ENCODE measurements around the gene SMIM22. TPM values are rescaled to one million over a fixed set of nuclear protein-coding genes. Genes with fewer than 3 reads are reported as not detected.

The SMIM22 gene
- total and polyA plus RNA-seq, 2 donors, result 3.9 to 16.2 TPM

DNA sequence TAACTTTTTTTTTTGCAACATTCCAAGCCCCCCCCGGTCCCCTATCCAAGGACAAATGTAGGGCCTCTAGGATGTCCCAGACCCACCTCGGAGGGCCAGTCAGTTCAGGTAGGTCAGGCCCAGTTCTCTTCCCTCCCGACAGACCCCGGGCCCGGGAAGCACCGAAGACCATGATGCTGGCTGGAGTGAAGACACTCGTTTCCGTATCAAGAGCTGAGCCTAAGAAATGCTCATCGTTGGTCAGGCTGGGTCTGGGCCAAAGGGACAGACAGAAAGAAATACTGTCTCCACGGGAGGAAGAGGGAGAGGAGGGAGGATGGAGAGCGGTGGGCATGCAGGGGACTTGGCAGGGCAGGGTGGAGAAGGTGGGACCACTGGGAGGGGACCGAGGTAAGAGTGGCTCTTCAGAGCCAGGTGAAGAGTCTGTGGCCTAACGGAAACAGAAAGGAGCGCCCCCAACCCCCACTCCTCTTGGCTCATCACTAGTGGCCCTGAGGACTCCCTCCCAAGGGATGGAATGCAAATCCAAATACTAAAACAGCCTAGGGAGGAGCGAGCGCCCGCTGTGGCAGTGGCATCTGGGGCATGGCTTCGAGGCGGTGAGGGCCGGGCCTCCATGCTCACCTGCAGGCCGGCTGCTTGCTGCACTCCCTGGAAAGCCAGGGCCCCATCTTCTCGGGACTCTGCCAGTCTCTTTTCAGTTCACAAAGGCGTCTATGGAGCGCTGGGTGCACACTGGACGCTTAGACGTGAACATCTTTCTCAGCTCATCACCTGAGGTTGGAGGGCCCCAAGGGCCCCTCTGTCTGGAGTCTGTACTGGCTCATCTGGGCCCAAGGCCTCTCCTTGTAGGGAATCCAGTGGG is 9.0 kb downstream of the SMIM22 start:
- Histone ChIP-seq H3K27me3 (ENCODE audit: control insufficient read depth in 2 of 2, insufficient read depth in 1 of 2, low read length in 1 of 2) (no peaks in the 10 kb centered on the region), H3K27ac (ENCODE audit: low read depth in 1 of 2, low read length in 1 of 2) (no peak overlapping the region), H3K4me3 (ENCODE audit: low read length in 2 of 2) (no peak overlapping the region), H3K9me3 (ENCODE audit: control insufficient read depth in 2 of 2, insufficient read depth in 1 of 2, low read length in 1 of 2) (peaks cover 0 to 5% of the 10 kb centered on the region in 2 donors), H3K4me1 (ENCODE audit: control insufficient read depth in 2 of 2, insufficient read depth in 2 of 2, low read length in 2 of 2) (peaks cover 7 to 24% of the 10 kb centered on the region in 2 donors), H3K36me3 (ENCODE audit: control insufficient read depth in 2 of 2, insufficient read depth in 2 of 2, low read length in 1 of 2) (peaks cover 25 to 41% of the 10 kb centered on the region in 2 donors)
- 97% methylated on average over 26 of the region's 26 CpGs for WGBS
- no peak for DNase-seq (ENCODE audit: low read depth in 6 of 9, low spot score in 9 of 9)

DNA sequence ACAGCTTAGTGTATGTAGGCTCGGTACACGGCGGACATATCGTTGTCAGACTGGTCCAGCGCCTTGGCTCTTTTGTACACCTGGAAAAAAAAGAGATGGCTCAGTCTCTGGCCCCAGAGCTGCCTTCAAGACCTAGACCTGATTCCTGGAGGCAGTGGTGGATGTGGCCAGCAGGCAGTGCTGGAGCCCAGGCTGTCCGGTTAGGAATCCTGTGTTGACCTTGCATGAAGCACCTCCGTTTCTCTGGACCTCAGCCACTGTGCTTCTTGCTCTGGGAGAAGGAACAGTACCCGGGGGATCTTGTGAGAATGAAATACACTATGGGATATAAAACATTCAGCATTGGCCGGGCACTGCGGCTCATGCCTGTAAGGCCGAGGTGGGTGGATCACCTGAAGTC is 10.1 kb downstream of the SMIM22 start:
- DNase-seq (ENCODE audit: low read depth in 6 of 9, low spot score in 9 of 9), result no peak
- WGBS, result 99% methylated on average over 11 of the region's 11 CpGs
- Histone ChIP-seq H3K27ac (ENCODE audit: low read depth in 1 of 2, low read length in 1 of 2) (no peak overlapping the region), H3K27me3 (ENCODE audit: control insufficient read depth in 2 of 2, insufficient read depth in 1 of 2, low read length in 1 of 2) (no peaks in the 10 kb centered on the region), H3K36me3 (ENCODE audit: control insufficient read depth in 2 of 2, insufficient read depth in 2 of 2, low read length in 1 of 2) (peaks cover 34 to 44% of the 10 kb centered on the region in 2 donors), H3K4me1 (ENCODE audit: control insufficient read depth in 2 of 2, insufficient read depth in 2 of 2, low read length in 2 of 2) (peaks cover 7 to 22% of the 10 kb centered on the region in 2 donors), H3K4me3 (ENCODE audit: low read length in 2 of 2) (no peak overlapping the region), H3K9me3 (ENCODE audit: control insufficient read depth in 2 of 2, insufficient read depth in 1 of 2, low read length in 1 of 2) (peaks cover 0 to 5% of the 10 kb centered on the region in 2 donors)

DNA sequence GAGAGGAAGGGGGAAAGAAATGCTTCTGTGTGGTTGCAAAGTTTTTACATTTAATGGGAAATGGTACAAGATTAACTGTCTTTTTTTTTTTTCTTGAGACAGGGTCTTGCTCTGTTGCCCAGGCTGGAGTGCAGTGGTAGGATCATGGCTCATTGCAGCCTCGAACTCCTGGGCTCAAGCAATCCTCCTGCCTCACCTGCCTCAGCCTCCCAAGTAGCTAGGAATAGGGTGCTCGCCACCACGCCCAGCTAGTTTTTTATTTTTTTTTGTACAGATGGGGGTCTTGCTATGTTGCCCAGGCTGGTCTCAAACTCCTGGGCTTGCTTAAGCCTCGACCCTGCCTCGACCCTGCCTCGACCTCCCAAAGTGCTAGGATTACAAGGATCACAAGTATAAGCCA is 11.1 kb downstream of the SMIM22 start:
- H3K27ac ChIP-seq (ENCODE audit: low read depth in 1 of 2, low read length in 1 of 2), result no peak overlapping the region
- no peaks in the 10 kb centered on the region for H3K9me3 ChIP-seq (ENCODE audit: control insufficient read depth in 2 of 2, insufficient read depth in 1 of 2, low read length in 1 of 2)
- peaks cover 7 to 12% of the 10 kb centered on the region in 2 donors for H3K4me1 ChIP-seq (ENCODE audit: control insufficient read depth in 2 of 2, insufficient read depth in 2 of 2, low read length in 2 of 2)
- no peak for DNase-seq (ENCODE audit: low read depth in 6 of 9, low spot score in 9 of 9)
- H3K27me3 ChIP-seq (ENCODE audit: control insufficient read depth in 2 of 2, insufficient read depth in 1 of 2, low read length in 1 of 2), result no peaks in the 10 kb centered on the region
- H3K4me3 ChIP-seq (ENCODE audit: low read length in 2 of 2), result no peak overlapping the region
- H3K36me3 ChIP-seq (ENCODE audit: control insufficient read depth in 2 of 2, insufficient read depth in 2 of 2, low read length in 1 of 2), result peaks cover 39 to 54% of the 10 kb centered on the region in 2 donors
- WGBS, result 98% methylated on average over 6 of the region's 6 CpGs

DNA sequence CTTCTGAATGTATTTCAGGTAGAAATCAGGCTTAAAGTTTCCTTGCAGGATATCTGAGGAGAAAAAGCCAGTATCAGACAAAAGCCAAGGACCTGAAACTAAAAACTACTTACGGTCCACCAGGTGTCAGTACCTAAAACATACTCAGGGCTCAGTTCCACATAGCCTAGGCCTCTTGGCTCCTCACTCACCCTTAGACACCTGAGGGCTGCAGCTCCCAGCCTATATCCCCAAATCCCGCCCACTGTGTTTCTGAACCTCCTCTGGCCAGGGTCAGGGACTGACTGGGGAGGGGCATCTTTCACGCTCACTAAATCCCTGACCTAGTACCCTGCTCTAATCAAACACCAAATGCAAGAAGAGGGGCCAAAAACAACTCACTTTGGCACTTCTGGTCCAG is 16.1 kb downstream of the SMIM22 start:
- peaks cover 69 to 70% of the 10 kb centered on the region in 2 donors for H3K36me3 ChIP-seq (ENCODE audit: control insufficient read depth in 2 of 2, insufficient read depth in 2 of 2, low read length in 1 of 2)
- no peak for DNase-seq (ENCODE audit: low read depth in 6 of 9, low spot score in 9 of 9)
- no peaks in the 10 kb centered on the region for H3K27me3 ChIP-seq (ENCODE audit: control insufficient read depth in 2 of 2, insufficient read depth in 1 of 2, low read length in 1 of 2)
- H3K9me3 ChIP-seq (ENCODE audit: control insufficient read depth in 2 of 2, insufficient read depth in 1 of 2, low read length in 1 of 2), result no peaks in the 10 kb centered on the region
- H3K27ac ChIP-seq (ENCODE audit: low read depth in 1 of 2, low read length in 1 of 2), result no peak overlapping the region
- WGBS, result 98% methylated on average over 3 of the region's 3 CpGs
- H3K4me3 ChIP-seq (ENCODE audit: low read length in 2 of 2), result no peak overlapping the region
- H3K4me1 ChIP-seq (ENCODE audit: control insufficient read depth in 2 of 2, insufficient read depth in 2 of 2, low read length in 2 of 2), result no peaks in the 10 kb centered on the region

DNA sequence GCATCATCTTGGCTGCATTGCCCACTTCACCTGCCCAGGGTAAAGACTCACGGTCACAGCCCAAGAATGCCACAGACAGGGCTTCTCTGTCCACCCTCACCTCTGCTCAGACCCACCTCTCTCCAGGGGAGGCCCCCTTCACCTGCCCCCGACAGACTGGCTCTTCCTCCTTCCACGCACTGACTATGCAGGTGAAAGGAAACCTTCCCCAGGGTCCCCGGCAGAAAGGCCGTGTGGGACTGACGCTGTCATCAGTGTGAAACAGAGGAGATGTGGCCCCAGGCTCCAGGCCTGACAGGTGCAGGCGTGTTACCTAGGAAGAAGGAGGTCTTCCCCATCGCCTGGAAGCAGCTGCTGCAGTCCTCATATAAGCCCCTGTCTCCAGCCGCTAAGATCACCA is 16.6 kb downstream of the SMIM22 start:
- no peak for DNase-seq (ENCODE audit: low read depth in 6 of 9, low spot score in 9 of 9)
- Histone ChIP-seq H3K9me3 (ENCODE audit: control insufficient read depth in 2 of 2, insufficient read depth in 1 of 2, low read length in 1 of 2) (no peaks in the 10 kb centered on the region), H3K4me3 (ENCODE audit: low read length in 2 of 2) (no peak overlapping the region), H3K27me3 (ENCODE audit: control insufficient read depth in 2 of 2, insufficient read depth in 1 of 2, low read length in 1 of 2) (no peaks in the 10 kb centered on the region), H3K36me3 (ENCODE audit: control insufficient read depth in 2 of 2, insufficient read depth in 2 of 2, low read length in 1 of 2) (peaks cover 67% of the 10 kb centered on the region in 2 donors), H3K4me1 (ENCODE audit: control insufficient read depth in 2 of 2, insufficient read depth in 2 of 2, low read length in 2 of 2) (no peaks in the 10 kb centered on the region), H3K27ac (ENCODE audit: low read depth in 1 of 2, low read length in 1 of 2) (no peak overlapping the region)
- 97% methylated on average over 9 of the region's 9 CpGs for WGBS

DNA sequence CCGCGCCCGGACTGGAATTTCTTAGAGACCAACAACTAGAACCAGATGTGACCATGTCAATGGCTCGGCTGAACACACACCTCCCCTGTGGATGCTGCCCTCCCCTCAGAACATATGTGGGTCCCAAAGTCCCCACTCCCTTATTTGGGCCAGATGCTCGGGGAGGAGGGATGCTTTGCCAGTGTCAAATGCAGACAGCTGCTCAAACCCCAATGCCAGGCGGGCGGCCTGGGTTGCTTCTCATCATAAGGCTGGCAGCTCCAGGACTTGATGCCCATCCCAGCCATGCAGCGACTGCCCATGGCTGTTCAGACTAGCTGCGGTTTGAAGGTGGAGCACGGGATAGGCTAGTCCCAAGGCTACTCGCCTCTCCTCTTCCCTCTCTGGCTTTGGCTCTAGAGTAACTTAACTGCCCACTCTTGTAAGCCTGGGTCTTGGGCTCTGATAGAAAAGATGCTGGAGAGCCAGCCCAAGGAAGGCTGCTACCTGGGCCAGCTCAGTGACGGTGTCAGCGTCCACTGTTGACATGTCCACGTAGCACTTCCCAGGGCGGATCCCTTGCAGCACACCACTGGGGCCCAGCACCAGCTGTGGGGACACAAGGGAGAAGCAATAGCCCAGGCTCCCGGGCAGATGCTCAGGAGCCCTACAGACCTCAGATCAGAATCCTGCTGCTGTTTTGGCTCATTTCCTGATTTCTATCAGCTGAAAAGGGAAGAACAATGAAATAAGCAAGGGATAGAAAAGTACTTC is 18.3 kb downstream of the SMIM22 start:
- H3K9me3 ChIP-seq (ENCODE audit: control insufficient read depth in 2 of 2, insufficient read depth in 1 of 2, low read length in 1 of 2), result no peaks in the 10 kb centered on the region
- no peak for DNase-seq (ENCODE audit: low read depth in 6 of 9, low spot score in 9 of 9)
- H3K4me3 ChIP-seq (ENCODE audit: low read length in 2 of 2), result no peak overlapping the region
- 98% methylated on average over 16 of the region's 16 CpGs for WGBS
- no peaks in the 10 kb centered on the region for H3K4me1 ChIP-seq (ENCODE audit: control insufficient read depth in 2 of 2, insufficient read depth in 2 of 2, low read length in 2 of 2)
- no peaks in the 10 kb centered on the region for H3K27me3 ChIP-seq (ENCODE audit: control insufficient read depth in 2 of 2, insufficient read depth in 1 of 2, low read length in 1 of 2)
- peaks cover 64% of the 10 kb centered on the region in 2 donors for H3K36me3 ChIP-seq (ENCODE audit: control insufficient read depth in 2 of 2, insufficient read depth in 2 of 2, low read length in 1 of 2)
- H3K27ac ChIP-seq (ENCODE audit: low read depth in 1 of 2, low read length in 1 of 2), result no peak overlapping the region

DNA sequence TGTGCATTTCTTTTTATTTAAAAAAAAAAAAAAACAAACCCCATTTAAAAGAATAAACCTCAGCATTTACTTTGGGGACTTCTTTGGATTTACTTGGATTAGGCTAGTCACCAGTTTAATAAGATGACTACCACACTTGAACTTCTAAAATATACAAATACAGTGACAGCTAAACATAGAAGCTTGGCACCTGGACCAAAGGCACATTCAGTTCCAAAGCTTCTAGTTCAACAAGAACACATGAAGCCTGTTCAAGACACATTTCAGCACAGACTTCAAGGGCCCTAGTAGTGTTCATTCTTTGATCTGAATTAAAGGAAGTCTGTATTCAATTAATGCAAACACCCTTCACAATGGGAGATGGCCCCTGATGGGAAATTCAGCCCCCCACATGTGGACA is 18.9 kb downstream of the SMIM22 start:
- no peaks in the 10 kb centered on the region for H3K4me1 ChIP-seq (ENCODE audit: control insufficient read depth in 2 of 2, insufficient read depth in 2 of 2, low read length in 2 of 2)
- no peak overlapping the region for H3K4me3 ChIP-seq (ENCODE audit: low read length in 2 of 2)
- H3K36me3 ChIP-seq (ENCODE audit: control insufficient read depth in 2 of 2, insufficient read depth in 2 of 2, low read length in 1 of 2), result peaks cover 67 to 69% of the 10 kb centered on the region in 2 donors
- DNase-seq (ENCODE audit: low read depth in 6 of 9, low spot score in 9 of 9), result no peak
- no peaks in the 10 kb centered on the region for H3K27me3 ChIP-seq (ENCODE audit: control insufficient read depth in 2 of 2, insufficient read depth in 1 of 2, low read length in 1 of 2)
- H3K27ac ChIP-seq (ENCODE audit: low read depth in 1 of 2, low read length in 1 of 2), result no peak overlapping the region
- H3K9me3 ChIP-seq (ENCODE audit: control insufficient read depth in 2 of 2, insufficient read depth in 1 of 2, low read length in 1 of 2), result no peaks in the 10 kb centered on the region

DNA sequence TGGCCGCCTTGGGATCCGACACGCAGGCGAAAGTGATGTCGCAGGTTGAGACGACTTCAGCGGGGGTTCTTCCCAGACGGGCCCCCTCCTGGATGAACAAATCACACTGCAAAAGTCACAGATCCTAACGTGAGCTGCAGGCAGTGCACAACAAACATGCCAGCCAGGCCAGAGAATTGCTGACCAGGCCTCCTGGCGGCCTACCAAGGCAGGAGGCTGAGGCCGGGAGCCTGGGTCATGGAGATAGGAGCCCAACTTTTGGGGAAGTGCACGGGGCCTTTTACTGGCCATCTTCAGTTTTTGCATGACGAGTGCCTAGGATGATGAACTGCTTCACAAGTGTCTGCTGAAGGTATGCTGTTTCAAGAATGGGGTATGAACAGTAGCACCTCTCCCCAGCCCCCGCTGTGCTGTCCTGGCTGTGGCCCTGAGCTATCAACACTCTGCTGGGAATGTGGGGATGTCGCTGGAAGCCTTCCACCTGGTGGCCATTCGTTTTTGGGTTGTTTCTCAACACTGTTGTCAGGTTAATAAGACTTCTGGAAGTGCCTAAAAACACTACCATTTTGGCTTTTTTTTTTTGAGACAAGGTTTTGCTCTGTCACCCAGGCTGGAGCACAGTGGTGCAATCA is 19.5 kb downstream of the SMIM22 start:
- WGBS, result 96% methylated on average over 16 of the region's 16 CpGs
- Histone ChIP-seq H3K4me3 (ENCODE audit: low read length in 2 of 2) (no peak overlapping the region), H3K9me3 (ENCODE audit: control insufficient read depth in 2 of 2, insufficient read depth in 1 of 2, low read length in 1 of 2) (no peaks in the 10 kb centered on the region), H3K4me1 (ENCODE audit: control insufficient read depth in 2 of 2, insufficient read depth in 2 of 2, low read length in 2 of 2) (no peaks in the 10 kb centered on the region), H3K27me3 (ENCODE audit: control insufficient read depth in 2 of 2, insufficient read depth in 1 of 2, low read length in 1 of 2) (no peaks in the 10 kb centered on the region), H3K27ac (ENCODE audit: low read depth in 1 of 2, low read length in 1 of 2) (no peak overlapping the region), H3K36me3 (ENCODE audit: control insufficient read depth in 2 of 2, insufficient read depth in 2 of 2, low read length in 1 of 2) (peaks cover 70 to 71% of the 10 kb centered on the region in 2 donors)
- DNase-seq (ENCODE audit: low read depth in 6 of 9, low spot score in 9 of 9), result no peak

DNA sequence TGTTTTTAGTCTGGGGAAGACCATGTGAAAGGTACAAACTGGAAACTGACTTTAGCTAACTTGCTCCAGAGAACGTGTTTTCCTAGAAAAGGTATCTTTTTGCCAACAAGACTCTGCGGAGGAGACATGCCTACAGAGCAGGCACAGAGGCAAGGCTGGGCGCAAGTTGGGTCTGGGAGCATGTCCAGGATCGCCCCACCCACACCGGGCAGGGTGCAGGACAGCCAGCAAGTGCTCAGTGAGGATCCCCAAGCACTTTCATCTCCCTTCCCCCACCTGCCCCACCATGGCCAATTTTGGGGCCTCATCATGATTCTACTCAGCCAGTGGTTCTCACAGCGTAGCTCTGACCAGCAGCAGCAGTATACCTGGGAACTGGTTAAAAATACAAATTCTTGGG is 25.5 kb downstream of the SMIM22 start:
- no peak overlapping the region for H3K4me3 ChIP-seq (ENCODE audit: low read length in 2 of 2)
- H3K27ac ChIP-seq (ENCODE audit: low read depth in 1 of 2, low read length in 1 of 2), result no peak overlapping the region
- H3K27me3 ChIP-seq (ENCODE audit: control insufficient read depth in 2 of 2, insufficient read depth in 1 of 2, low read length in 1 of 2), result no peaks in the 10 kb centered on the region
- WGBS, result 99% methylated on average over 6 of the region's 6 CpGs
- peaks cover 70 to 75% of the 10 kb centered on the region in 2 donors for H3K36me3 ChIP-seq (ENCODE audit: control insufficient read depth in 2 of 2, insufficient read depth in 2 of 2, low read length in 1 of 2)
- no peak for DNase-seq (ENCODE audit: low read depth in 6 of 9, low spot score in 9 of 9)
- H3K4me1 ChIP-seq (ENCODE audit: control insufficient read depth in 2 of 2, insufficient read depth in 2 of 2, low read length in 2 of 2), result no peaks in the 10 kb centered on the region
- no peaks in the 10 kb centered on the region for H3K9me3 ChIP-seq (ENCODE audit: control insufficient read depth in 2 of 2, insufficient read depth in 1 of 2, low read length in 1 of 2)
